ENCODE data around the gene NRIP2.
"Not testable (repeated sequence)": the region's sequence is repeated elsewhere in the genome, so short reads cannot be mapped to it uniquely, and the experiment has no call there.

The NRIP2 gene

GRCh38 chr12:2834581-2835491 is at the start of gene NRIP2:
Gene NRIP2, minus strand, starts transcription at chr12:2835035. Its CDS starts 52 bp downstream, at chr12:2834983.
- DNase-seq: no peak

- no peak for DNase-seq
Observed at GRCh38 chr12:2879853-2880252, 45.0 kb upstream of the NRIP2 start.

GRCh38 chr12:2877953-2878732 is 43.3 kb upstream of the NRIP2 start:
- no peak for DNase-seq

GRCh38 chr12:2877047-2877952 is 42.5 kb upstream of the NRIP2 start, which contains the start of the genes FOXM1 and RHNO1:
Gene FOXM1, minus strand, starts transcription at chr12:2877174. Its CDS starts 2,696 bp downstream, at chr12:2874478.
Gene RHNO1, plus strand, starts transcription at chr12:2877223. Its CDS starts 8,144 bp downstream, at chr12:2885367.
- peak; percentile 13 for DNase-seq

- DNase-seq: no peak
Observed at GRCh38 chr12:2876431-2877046, 41.7 kb upstream of the NRIP2 start.

GRCh38 chr12:2868986-2869632 is 34.3 kb upstream of the NRIP2 start:
- DNase-seq: not testable (repeated sequence)

GRCh38 chr12:2864198-2864597 is 29.4 kb upstream of the NRIP2 start:
- DNase-seq: no peak

- DNase-seq: not testable (repeated sequence)
Observed at GRCh38 chr12:2863402-2863801, 28.6 kb upstream of the NRIP2 start.

- DNase-seq: no peak
Observed at GRCh38 chr12:2862876-2863275, 28.0 kb upstream of the NRIP2 start.

- DNase-seq: no peak
Observed at GRCh38 chr12:2860170-2860569, 25.3 kb upstream of the NRIP2 start.

GRCh38 chr12:2858944-2859421 is 24.1 kb upstream of the NRIP2 start:
- DNase-seq: no peak

- DNase-seq: no peak
Observed at GRCh38 chr12:2858334-2858733, 23.5 kb upstream of the NRIP2 start.

GRCh38 chr12:2857576-2857975 is 22.7 kb upstream of the NRIP2 start:
- DNase-seq: no peak

GRCh38 chr12:2857021-2857431 is 22.2 kb upstream of the NRIP2 start, which contains the start of gene TEX52:
Gene TEX52, minus strand, starts transcription at chr12:2857039. Its CDS starts 13 bp downstream, at chr12:2857026.
- no peak for DNase-seq

- DNase-seq: no peak
Observed at GRCh38 chr12:2856051-2856450, 21.2 kb upstream of the NRIP2 start.

GRCh38 chr12:2855546-2855945 is 20.7 kb upstream of the NRIP2 start:
- no peak for DNase-seq

- DNase-seq: no peak
Observed at GRCh38 chr12:2854669-2855453, 20.0 kb upstream of the NRIP2 start.

GRCh38 chr12:2853626-2854025 is 18.8 kb upstream of the NRIP2 start:
- peak; percentile 35 for DNase-seq

GRCh38 chr12:2851931-2852330 is 17.1 kb upstream of the NRIP2 start:
- no peak for DNase-seq

GRCh38 chr12:2845280-2845679 is 10.4 kb upstream of the NRIP2 start:
- no peak for DNase-seq

Data from DMS 273 treated with DMSO at 0.1 percent for 48 hours (cell line).